Peyer's patch (tissue), 4 donors: ENCODE measurements around the gene IGF1. TPM values are rescaled to one million over a fixed set of nuclear protein-coding genes. Genes with fewer than 3 reads are reported as not detected.

ENCODE experiments used
- DNase-seq, 3 donors: peaks; one replicate each; pipeline ENCODE4 v3.0.0-alpha.2; 2017 to 2019
- H3K27ac ChIP-seq, 4 donors: fragments of 200-600 bp; sonication (generic); one replicate each; pipeline ENCODE4 v1.5.1; 2016 to 2019
- H3K27me3 ChIP-seq, 2 donors: fragments of 200-600 bp; sonication (generic); one replicate each; pipeline ENCODE4 v1.5.1; 2019
- H3K36me3 ChIP-seq, 3 donors: fragments of 200-600 bp; sonication (generic); one replicate each; pipeline ENCODE4 v1.5.1; 2016 to 2019
- H3K4me1 ChIP-seq, 4 donors: fragments of 200-600 bp; sonication (generic); one replicate each; pipeline ENCODE4 v1.5.1; 2016 to 2019
- H3K4me3 ChIP-seq, 4 donors: fragments of 200-600 bp; sonication (generic); 1 replicate in 3 of 4; 2 replicates in 1 of 4; pipeline ENCODE4 v1.5.1; 2016 to 2019; ENCODE audit warnings: mild to moderate bottlenecking in 1 of 4
- H3K9me3 ChIP-seq, 4 donors: fragments of 200-600 bp; sonication (generic); one replicate each; pipeline ENCODE4 v1.5.1; 2016 to 2019; ENCODE audit warnings: mild to moderate bottlenecking in 1 of 4
- POLR2A ChIP-seq, 2 donors: fragments of 450-650 bp; IDR thresholded peaks; one replicate each; pipeline ENCODE4 v1.5.1; 2017; ENCODE audit warnings: antibody characterized with exemption in 2 of 2, mild to moderate bottlenecking in 2 of 2, moderate library complexity in 2 of 2
- total RNA-seq, 4 donors: library from RNA; depleted of rRNA; stranded (reverse); fragments of >200 nt; gene quantifications; one replicate each; pipeline ENCODE4 v1.1.0, GENCODE V29; 2016
- TF ChIP-seq, protein P1 (sequence below), 6 experiments: fragments of 450-650 bp in 4 of 6; fragments of 200-600 bp in 2 of 6; sonication (generic) in 1 of 6; IDR thresholded peaks; one replicate each; pipeline ENCODE4 v1.5.1; 2017 to 2019; ENCODE audit warnings: antibody characterized with exemption in 6 of 6, mild to moderate bottlenecking in 3 of 6, moderate library complexity in 1 of 6

The IGF1 gene
- total RNA-seq, 4 donors from 2014 or later = 4.0 to 21.5 (median 6.3) TPM

DNA sequence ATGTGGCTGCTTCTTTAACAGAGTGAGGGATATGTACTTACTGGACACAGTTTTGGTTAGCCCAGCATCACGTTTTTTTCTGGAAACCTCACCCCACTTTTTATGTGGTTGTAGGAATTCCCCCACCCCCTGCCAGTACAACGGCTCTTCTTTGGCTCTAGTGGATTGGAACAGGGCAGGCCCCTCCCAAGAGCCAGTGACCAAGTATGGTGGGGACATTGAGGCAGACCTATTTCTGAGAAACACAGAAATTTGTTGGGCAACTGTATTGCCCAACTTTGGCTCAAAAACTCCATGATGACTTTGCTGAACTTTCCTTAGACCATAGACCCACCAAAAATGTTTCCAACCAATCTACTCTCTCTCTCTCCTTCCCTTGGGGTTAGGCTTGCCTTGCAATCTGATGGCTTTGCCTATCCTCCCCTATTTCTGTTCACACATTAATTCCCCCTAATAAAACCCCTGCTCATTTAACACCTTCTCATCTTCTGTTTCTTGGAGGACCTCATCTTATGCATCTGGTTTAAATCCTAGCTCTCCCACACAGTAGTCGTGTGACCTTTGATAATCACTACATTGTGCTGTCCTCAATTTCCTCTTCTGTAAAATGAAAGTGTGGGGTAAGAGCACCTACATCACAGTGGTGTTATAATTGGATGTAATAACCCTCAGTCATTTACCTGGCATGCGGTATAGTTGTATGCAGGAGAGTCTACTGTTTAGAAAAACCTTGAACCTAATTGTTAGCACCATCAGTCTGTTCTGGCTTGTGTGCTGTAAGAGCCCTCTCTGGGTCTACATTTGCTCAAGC, 71.7 kb downstream of the IGF1 start:
- TF ChIP-seq, protein P1, sequence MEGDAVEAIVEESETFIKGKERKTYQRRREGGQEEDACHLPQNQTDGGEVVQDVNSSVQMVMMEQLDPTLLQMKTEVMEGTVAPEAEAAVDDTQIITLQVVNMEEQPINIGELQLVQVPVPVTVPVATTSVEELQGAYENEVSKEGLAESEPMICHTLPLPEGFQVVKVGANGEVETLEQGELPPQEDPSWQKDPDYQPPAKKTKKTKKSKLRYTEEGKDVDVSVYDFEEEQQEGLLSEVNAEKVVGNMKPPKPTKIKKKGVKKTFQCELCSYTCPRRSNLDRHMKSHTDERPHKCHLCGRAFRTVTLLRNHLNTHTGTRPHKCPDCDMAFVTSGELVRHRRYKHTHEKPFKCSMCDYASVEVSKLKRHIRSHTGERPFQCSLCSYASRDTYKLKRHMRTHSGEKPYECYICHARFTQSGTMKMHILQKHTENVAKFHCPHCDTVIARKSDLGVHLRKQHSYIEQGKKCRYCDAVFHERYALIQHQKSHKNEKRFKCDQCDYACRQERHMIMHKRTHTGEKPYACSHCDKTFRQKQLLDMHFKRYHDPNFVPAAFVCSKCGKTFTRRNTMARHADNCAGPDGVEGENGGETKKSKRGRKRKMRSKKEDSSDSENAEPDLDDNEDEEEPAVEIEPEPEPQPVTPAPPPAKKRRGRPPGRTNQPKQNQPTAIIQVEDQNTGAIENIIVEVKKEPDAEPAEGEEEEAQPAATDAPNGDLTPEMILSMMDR (IDR thresholded peaks at IDR 0.05) = no peak
- no peak for TF ChIP-seq POLR2A (IDR thresholded peaks at IDR 0.05)
- no peaks in the 10 kb centered on the region for H3K36me3 ChIP-seq
- H3K4me1 ChIP-seq = no peaks in the 10 kb centered on the region
- H3K27me3 ChIP-seq = no peaks in the 10 kb centered on the region
- H3K27ac ChIP-seq = no peak overlapping the region
- H3K4me3 ChIP-seq = no peak overlapping the region
- no peaks in the 10 kb centered on the region for H3K9me3 ChIP-seq
- no peak for DNase-seq

DNA sequence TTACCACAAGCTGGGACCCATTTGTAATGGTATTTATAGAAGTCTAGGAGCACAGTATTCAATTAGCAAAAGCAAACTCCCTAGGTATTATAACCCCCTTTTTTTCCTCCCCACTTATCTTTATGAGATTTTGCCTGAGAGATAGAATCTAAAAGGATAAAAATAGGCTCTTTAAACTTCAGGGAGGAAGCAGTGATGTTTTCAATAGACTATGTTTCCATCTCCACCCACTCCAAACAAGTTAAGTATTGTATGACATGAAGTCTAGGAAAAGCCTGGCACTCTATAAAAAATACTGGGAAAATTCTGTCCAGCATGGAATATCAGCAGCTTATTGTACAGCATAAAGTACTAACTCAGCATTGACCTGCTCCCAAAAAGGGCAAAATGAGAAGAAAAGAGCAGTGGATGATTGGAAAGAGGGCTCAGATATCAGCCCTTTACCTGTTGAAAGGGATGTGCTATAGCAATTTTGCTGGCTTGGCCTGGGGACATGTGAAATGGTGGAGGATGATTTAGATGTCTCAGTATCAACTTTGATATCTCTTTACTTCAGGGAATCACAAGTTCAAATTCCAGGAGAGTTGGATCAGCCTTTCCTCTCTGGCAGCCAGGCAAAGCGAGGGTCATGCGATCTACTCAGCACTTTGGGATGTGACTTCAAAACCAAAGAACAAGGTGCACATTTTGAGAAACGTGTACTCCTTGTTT, 72.4 kb downstream of the IGF1 start:
- Histone ChIP-seq H3K27ac (no peak overlapping the region), H3K4me1 (no peaks in the 10 kb centered on the region), H3K27me3 (no peaks in the 10 kb centered on the region), H3K9me3 (no peaks in the 10 kb centered on the region), H3K4me3 (no peak overlapping the region), H3K36me3 (no peaks in the 10 kb centered on the region)
- DNase-seq = no peak
- TF ChIP-seq, protein P1 (IDR thresholded peaks at IDR 0.05) = no peak
- no peak for TF ChIP-seq POLR2A (IDR thresholded peaks at IDR 0.05)

DNA sequence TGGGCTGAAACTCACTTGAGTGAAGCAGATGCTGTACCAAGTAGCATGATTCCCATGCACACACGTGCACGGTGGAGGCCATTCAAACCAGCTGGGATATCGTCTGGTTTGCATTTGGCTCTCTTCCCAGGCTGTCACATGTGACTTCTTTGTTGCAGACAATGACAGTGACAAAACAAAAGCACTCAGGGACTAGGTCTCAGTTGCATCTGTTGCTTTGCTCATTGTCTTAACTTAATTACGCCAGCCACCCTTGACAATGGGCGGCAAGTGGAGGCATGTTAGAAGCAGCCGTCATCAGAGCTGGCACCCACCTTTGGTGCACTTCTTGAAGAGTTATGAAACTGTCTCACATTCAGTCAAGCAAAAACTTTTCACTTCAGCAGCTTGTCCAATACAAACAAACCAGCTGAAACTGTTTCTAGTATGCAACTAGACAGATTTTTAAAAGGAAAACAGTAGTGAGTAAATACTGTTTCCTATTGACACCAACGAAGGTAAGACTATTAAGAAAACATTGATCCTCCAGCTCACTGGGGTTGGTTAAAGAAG, 74.3 kb downstream of the IGF1 start:
- H3K9me3 ChIP-seq = no peaks in the 10 kb centered on the region
- no peaks in the 10 kb centered on the region for H3K4me1 ChIP-seq
- peak in 1 of 3 donors; percentile 47 for DNase-seq
- no peak overlapping the region for H3K27ac ChIP-seq
- H3K36me3 ChIP-seq = no peaks in the 10 kb centered on the region
- no peak for TF ChIP-seq POLR2A (IDR thresholded peaks at IDR 0.05)
- TF ChIP-seq, protein P1 (IDR thresholded peaks at IDR 0.05) = no peak
- no peaks in the 10 kb centered on the region for H3K27me3 ChIP-seq
- H3K4me3 ChIP-seq = no peak overlapping the region

DNA sequence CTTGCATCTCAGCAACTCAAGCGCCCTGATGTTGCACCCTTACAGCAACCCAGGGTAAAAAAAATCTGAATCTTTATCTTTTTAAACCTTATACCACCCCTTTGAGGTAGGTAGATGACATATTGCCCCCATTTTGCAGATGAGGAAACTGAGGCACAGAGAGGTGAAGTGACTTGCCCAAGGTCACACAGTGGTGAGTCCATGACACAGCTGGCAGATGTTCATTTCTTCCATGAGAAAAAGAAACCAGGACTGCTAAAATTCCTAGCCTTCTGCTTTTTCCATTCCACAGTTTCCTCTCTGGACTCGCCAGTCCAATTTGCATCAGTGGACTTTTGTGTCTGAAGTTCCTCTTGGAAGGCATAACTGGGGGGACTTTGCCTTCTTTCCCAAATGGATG, 79.3 kb downstream of the IGF1 start:
- Histone ChIP-seq H3K9me3 (no peaks in the 10 kb centered on the region), H3K4me1 (no peaks in the 10 kb centered on the region), H3K27ac (no peak overlapping the region), H3K36me3 (no peaks in the 10 kb centered on the region), H3K27me3 (no peaks in the 10 kb centered on the region), H3K4me3 (no peak overlapping the region)
- DNase-seq = no peak
- TF ChIP-seq POLR2A (IDR thresholded peaks at IDR 0.05) = no peak
- TF ChIP-seq, protein P1 (IDR thresholded peaks at IDR 0.05) = no peak

DNA sequence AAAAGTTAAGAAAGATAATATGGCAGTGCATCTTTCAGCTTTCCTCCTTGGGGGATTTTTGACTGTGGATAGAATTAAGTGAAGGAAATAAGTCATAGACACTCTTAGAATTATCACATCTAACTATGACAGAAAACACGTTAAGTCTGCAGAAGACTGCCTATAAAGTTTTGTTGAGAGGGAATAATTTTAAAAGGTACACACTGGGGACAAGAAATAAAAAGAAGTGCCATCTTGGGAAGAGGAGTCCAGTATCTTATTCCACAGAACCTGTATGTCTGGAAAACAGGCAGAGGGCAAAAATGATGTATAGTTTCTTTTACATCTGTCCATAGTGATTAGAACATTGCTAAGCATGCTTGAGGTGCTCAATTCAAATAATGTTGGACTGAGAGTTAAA, 80.7 kb downstream of the IGF1 start:
- H3K27me3 ChIP-seq = no peaks in the 10 kb centered on the region
- no peak for TF ChIP-seq POLR2A (IDR thresholded peaks at IDR 0.05)
- TF ChIP-seq, protein P1 (IDR thresholded peaks at IDR 0.05) = no peak

More for the DNA sequence above, 80.7 kb downstream of the IGF1 start:
- Histone ChIP-seq H3K4me3 (no peak overlapping the region), H3K27ac (no peak overlapping the region), H3K36me3 (no peaks in the 10 kb centered on the region), H3K4me1 (no peaks in the 10 kb centered on the region), H3K9me3 (no peaks in the 10 kb centered on the region)
- DNase-seq = no peak
